Hematopoietic multipotent progenitor cell treated with erythropoietin and hydrocortisone succinate and interleukin-3 and kit ligand, for 17 days (in vitro differentiated cells): ENCODE data around the gene AR.

Experiments used
- DNase-seq: peaks from one replicate; pipeline ENCODE4 v3.0.0-alpha.2; 2015; ENCODE audit warnings: low spot score

The AR gene

DNA sequence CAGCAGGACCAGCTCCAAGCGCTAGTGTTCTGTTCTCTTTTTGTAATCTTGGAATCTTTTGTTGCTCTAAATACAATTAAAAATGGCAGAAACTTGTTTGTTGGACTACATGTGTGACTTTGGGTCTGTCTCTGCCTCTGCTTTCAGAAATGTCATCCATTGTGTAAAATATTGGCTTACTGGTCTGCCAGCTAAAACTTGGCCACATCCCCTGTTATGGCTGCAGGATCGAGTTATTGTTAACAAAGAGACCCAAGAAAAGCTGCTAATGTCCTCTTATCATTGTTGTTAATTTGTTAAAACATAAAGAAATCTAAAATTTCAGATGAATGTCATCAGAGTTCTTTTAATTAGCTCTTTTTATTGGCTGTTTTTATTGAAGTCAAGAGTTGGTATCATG is 186.5 kb downstream of the AR start:
- DNase-seq: no peak

DNA sequence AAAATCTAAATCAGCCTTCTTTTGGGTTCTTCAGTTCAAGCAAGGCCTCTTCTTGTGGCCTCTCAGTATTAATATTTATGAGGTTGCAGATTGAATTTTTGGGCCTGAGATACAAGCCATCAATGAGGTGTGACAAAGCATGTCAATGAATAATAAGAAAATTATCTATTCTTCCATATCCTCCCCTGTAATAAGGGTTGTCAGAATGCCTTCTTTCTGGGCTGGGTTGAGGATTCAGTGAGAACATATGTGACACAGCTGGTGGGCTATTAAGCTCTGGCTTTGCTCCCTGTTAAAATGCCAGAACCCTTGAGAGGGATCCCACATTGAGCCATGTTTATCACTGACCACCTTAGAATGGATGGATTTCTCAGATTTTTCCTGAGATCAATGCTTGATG is 187.2 kb downstream of the AR start:
- DNase-seq: no peak

DNA sequence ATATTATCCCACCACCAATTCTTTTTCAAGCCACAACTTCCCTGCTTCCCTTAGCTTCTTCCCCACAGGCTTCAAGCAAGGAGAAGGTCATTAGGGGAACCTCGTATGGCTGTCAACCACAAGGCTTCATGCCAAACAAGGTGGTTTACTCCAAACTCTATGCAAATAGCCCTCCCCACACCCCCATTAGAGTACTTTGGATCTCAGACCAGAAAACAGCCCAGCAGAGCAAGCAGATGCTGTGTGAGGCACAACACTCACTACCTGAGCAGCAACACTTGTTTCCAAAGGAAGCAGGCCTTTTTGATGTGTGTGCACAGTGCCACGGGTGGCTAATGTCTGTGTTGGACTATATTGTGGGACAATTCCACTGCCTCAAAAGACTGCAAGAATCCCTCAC is 189.0 kb downstream of the AR start:
- no peak for DNase-seq

DNA sequence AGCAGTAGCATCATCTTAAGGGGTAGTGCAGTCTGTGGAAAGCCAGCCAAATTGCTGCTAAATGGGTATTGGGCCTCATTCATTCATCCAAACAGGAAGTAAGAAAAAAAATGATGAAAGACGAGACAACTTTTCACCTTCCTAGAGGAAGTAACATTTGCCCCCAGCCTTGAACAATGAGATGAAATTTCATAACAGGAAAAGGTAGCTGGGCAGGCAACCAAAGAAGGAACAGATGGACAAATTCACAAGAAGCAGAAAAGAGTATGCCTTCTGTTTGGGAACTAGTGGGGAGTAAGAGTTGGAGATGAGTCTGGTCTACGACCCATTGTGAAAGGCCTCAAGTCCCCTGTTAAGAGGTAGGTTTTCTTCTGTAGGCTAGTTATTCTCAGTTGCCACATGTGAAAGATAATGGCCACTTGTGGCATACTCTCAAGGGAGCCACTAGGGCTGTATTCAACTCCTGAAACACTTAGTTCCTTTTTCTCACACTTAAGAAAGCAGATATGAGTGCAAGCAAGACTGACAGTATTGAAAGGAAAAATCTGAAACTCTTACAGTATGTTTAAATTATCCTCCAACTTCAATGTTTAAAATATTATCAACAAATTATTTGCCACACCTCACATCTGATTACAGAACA is 190.4 kb downstream of the AR start:
- DNase-seq: no peak

DNA sequence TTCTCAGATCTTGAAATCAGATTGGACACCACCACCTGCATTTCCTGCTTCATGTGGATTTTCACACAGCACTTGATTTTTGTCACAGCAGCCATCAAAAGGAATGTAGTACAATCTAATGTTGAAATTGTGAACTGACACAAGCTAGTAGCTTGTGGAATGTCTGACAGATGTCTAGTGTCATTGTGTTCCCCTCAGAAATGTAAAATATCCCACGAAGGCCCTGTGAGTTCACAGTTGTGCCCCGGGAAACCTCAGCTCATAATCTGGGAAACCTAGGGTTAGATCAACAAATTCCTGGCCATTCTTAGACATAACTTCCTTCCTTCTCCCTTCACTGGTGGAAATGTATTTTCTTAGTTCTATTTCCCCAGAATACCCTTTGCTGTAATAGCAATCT is 205.7 kb downstream of the AR start:
- DNase-seq: no peak

DNA sequence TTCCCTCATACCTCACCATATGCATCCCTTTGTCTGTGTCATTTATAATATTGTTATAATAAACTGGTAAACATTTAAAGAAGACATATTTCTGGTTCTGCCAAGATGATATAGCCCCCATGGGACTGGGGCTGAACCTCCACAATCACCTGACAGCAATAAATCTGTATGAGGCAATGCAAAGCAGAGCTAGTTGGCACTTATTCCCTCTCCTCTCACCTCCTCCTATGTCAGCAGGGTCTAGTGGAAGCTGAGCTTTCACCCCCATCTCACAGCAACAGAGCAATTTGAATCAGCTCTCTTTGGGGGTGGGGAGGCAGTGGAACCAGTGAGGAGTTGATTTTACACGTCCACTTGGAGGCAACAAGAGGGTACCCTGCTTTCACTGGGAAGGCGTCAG is 206.9 kb downstream of the AR start:
- DNase-seq: no peak

DNA sequence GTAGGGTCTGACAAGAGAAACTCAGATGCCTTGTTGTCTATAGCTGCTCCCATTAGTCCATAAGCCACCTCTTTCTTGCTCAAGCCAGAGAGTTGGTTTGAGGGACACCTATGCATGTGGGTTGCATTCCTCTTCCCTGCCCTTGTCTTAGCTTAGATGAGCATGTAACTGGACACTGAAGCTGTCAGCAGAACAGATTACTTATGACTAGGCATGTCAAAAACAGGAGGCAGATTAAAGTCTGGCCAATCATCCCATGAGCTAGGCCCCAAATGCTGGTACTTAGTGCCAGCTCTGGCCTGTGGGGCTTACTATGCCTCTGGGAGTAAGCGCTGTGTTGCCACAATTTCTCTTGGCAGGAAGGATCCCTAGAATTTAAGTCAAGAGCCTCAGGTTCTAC is 215.2 kb downstream of the AR start:
- no peak for DNase-seq

DNA sequence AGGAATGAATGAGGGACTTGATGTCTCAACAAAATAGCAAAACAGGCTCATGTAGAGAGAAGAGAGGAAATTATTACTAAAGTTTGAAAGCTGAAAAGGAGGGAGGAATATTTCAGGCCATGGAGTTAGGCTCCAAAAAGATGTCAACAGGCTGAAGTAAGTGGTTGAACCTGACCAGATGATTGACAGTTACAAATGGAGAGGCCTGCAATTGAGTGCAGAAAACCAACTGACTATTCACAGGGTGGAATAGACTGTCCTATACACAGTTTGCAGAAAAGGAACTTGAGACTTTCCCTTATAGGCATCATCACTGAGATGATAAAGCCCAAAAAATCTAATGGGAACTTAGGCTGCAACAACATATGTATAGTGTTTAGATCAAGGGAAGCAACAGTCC is 233.3 kb downstream of the AR start:
- DNase-seq: no peak

DNA sequence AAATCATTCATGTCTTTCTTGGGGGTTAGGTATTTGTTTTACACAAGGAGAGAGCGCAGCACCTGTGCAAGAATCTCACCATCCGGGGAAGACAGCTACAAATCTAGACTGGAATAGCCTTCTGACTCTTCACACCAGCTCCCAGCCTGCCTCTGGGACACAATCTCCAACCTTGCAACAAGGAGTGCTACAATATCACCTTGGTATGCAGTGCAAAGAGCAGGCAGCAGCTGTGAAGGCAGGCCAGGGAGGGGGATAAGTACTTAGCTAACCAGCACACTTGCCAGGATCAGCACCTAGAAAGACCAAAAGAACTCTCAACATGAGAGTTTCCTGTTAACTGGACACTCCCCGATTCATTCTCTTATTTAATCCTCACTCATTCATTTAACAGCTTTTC is 235.3 kb downstream of the AR start:
- no peak for DNase-seq
